SU-DHL-6 (cell line): ENCODE measurements around the gene CFAP141.
"Not testable (repeated sequence)": the region's sequence is repeated elsewhere in the genome, so short reads cannot be mapped to it uniquely, and the experiment has no call there.

Source experiments
- H2AFZ ChIP-seq: fragments of 200-600 bp; sonication (generic); 2 replicates; pipeline ENCODE4 v1.6.1; 2014; ENCODE audit warnings: low read depth, mild to moderate bottlenecking, moderate library complexity, mixed read lengths, antibody characterized with exemption, low read length; ENCODE audit not compliant: severe bottlenecking
- H3F3A ChIP-seq: fragments of 200-600 bp; shearing (Covaris generic); 2 replicates; pipeline ENCODE4 v1.6.0; 2016; ENCODE audit warnings: antibody characterized with exemption, mild to moderate bottlenecking; ENCODE audit not compliant: insufficient read depth
- H3K27ac ChIP-seq: fragments of 200-600 bp; sonication (generic); 2 replicates; pipeline ENCODE4 v1.5.1; 2016; ENCODE audit warnings: low read depth, mild to moderate bottlenecking, low read length, moderate library complexity, mixed read lengths
- H3K27me3 ChIP-seq: fragments of 200-600 bp; sonication (generic), shearing (Covaris generic); 2 replicates; pipeline ENCODE4 v1.6.0; 2014; ENCODE audit warnings: mild to moderate bottlenecking, low read length
- H3K36me3 ChIP-seq: fragments of 200-600 bp; sonication (generic); 2 replicates; pipeline ENCODE4 v1.6.1; 2014; ENCODE audit warnings: mild to moderate bottlenecking, low read length, mixed read lengths
- H3K4me2 ChIP-seq: fragments of 300-600, 200-600 bp; shearing (Covaris generic), sonication (generic); 2 replicates; pipeline ENCODE4 v1.6.0; 2014; ENCODE audit warnings: low read length, low read depth, mild to moderate bottlenecking; ENCODE audit not compliant: poor library complexity, severe bottlenecking
- H3K4me3 ChIP-seq: fragments of 200-600 bp; sonication (generic); 2 replicates; pipeline ENCODE4 v1.5.1; 2014; ENCODE audit warnings: antibody characterized with exemption, low read length, mild to moderate bottlenecking, mixed read lengths; ENCODE audit not compliant: insufficient read depth, poor library complexity, severe bottlenecking
- H3K79me2 ChIP-seq: fragments of 200-600 bp; sonication (generic); 2 replicates; pipeline ENCODE4 v1.6.1; 2014; ENCODE audit warnings: mild to moderate bottlenecking, low read length, moderate library complexity; ENCODE audit not compliant: insufficient read depth
- H3K9ac ChIP-seq: fragments of 200-600 bp; sonication (generic); 2 replicates; pipeline ENCODE4 v1.7.0; 2014; ENCODE audit warnings: mild to moderate bottlenecking, low read length
- H3K9me2 ChIP-seq: fragments of 200-600 bp; sonication (generic); replicated peaks from 2 replicates; pipeline ENCODE4 v1.6.1; 2014; ENCODE audit warnings: low read length; ENCODE audit not compliant: insufficient read depth
- H3K9me3 ChIP-seq: fragments of 200-600 bp; sonication (generic); 2 replicates; pipeline ENCODE4 v1.6.1; 2014; ENCODE audit warnings: low read length, mixed read lengths; ENCODE audit not compliant: insufficient read depth
- H4K20me1 ChIP-seq: fragments of 200-600 bp; sonication (generic); 2 replicates; pipeline ENCODE4 v1.6.1; 2014; ENCODE audit warnings: low read depth, mild to moderate bottlenecking, antibody characterized with exemption, low read length, moderate library complexity, mixed read lengths
- EZH2phosphoT487 ChIP-seq: fragments of 200-600 bp; sonication (generic), shearing (Covaris generic); conservative IDR thresholded peaks from 2 replicates; pipeline ENCODE4 v1.6.1; 2018; ENCODE audit warnings: mild to moderate bottlenecking, antibody characterized with exemption, low read length, moderate library complexity, mixed read lengths
- TF ChIP-seq, protein P1 (sequence below): fragments of 200-600 bp; sonication (generic); IDR thresholded peaks from one replicate; pipeline ENCODE4 v1.5.1; 2017; ENCODE audit warnings: antibody characterized with exemption, mild to moderate bottlenecking, low read length, moderate library complexity; ENCODE audit not compliant: insufficient read depth, poor library complexity, severe bottlenecking

CFAP141 gene

DNA sequence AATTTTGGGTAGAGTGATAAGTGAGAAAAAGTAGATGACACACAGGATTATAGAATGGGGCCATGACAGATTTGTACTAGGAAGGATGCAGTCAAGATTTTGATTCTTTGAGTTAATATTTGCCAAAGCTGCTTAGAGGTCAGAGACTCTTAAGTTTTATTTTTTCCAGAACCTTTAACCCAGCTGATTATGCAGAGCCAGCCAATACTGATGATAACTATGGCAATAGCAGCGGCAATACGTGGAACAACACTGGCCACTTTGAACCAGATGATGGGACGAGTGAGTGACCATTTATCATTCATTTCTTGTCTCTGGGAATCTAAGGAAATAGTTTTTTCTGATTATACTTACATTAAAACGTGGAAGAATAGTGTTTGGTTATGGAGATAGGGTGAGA lies 30.7 kb upstream of the CFAP141 start:
- no peaks in the 10 kb centered on the region for H3F3A ChIP-seq
- no peak overlapping the region for H3K4me3 ChIP-seq
- no peaks in the 10 kb centered on the region for H3K9me3 ChIP-seq
- H3K27ac ChIP-seq = no peak overlapping the region
- peaks cover 43% of the 10 kb centered on the region for H3K79me2 ChIP-seq
- no peak overlapping the region for H3K9ac ChIP-seq
- peaks cover 59% of the 10 kb centered on the region for H3K36me3 ChIP-seq
- no peak overlapping the region for H3K4me2 ChIP-seq
- peaks cover 7% of the 10 kb centered on the region; the same call in 1 of the 2 replicates for H4K20me1 ChIP-seq
- no peaks in the 10 kb centered on the region for H3K9me2 ChIP-seq
- H2AFZ ChIP-seq = no peak overlapping the region
- TF ChIP-seq, protein P1, sequence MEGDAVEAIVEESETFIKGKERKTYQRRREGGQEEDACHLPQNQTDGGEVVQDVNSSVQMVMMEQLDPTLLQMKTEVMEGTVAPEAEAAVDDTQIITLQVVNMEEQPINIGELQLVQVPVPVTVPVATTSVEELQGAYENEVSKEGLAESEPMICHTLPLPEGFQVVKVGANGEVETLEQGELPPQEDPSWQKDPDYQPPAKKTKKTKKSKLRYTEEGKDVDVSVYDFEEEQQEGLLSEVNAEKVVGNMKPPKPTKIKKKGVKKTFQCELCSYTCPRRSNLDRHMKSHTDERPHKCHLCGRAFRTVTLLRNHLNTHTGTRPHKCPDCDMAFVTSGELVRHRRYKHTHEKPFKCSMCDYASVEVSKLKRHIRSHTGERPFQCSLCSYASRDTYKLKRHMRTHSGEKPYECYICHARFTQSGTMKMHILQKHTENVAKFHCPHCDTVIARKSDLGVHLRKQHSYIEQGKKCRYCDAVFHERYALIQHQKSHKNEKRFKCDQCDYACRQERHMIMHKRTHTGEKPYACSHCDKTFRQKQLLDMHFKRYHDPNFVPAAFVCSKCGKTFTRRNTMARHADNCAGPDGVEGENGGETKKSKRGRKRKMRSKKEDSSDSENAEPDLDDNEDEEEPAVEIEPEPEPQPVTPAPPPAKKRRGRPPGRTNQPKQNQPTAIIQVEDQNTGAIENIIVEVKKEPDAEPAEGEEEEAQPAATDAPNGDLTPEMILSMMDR = no peak
- TF ChIP-seq EZH2phosphoT487 = no peak
- H3K27me3 ChIP-seq = no peaks in the 10 kb centered on the region

DNA sequence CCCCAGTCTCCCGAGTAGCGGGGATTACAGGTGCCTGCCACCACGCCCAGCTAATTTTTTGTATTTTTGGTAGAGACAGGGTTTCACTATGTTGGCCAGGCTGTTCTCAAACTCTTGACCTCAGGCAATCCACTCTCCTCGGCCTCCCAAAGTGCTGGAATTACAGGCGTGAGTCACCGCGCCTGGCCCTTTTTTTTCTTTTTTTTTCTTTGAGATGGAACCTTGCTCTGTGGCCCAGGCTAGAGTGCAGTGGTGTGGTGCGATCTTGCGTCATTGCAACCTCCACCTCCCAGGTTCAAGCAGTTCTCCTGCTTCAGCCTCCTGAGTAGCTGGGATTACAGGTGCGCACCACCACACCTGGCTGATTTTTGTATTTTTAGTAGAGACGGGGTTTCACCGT lies 27.0 kb upstream of the CFAP141 start:
- H3F3A ChIP-seq, H3K27ac ChIP-seq, H3K9me3 ChIP-seq, H2AFZ ChIP-seq, H3K9me2 ChIP-seq, H3K4me3 ChIP-seq, H3K9ac ChIP-seq, H3K27me3 ChIP-seq, H3K4me2 ChIP-seq, H4K20me1 ChIP-seq: not testable (repeated sequence)
- Histone ChIP-seq H3K36me3 (peaks cover 58% of the 10 kb centered on the region), H3K79me2 (peaks cover 49% of the 10 kb centered on the region; the same call in 1 of the 2 replicates)

DNA sequence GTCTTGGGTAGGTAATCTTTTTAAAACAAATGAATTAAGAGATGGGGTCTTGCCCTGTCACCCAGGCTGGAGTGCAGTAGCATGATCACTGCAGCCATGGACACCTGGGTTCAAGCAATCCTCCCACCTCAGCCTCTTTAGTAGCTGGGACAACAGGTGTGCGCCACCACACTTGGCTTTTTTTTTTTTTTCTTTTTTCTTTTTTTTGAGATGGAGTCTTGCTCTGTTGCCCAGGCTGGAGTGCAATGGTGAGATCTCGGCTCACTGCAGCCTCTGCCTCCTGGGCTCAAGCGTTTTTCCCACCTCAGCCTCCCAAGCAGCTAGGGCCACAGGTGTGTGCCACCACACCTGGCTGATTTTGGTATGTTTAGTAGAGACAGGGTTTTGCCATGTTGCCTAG lies 25.0 kb upstream of the CFAP141 start:
- not testable (repeated sequence) for H3K9me2 ChIP-seq, H3K27ac ChIP-seq, H2AFZ ChIP-seq, H3F3A ChIP-seq, H3K4me2 ChIP-seq, H4K20me1 ChIP-seq, H3K9ac ChIP-seq, H3K4me3 ChIP-seq, H3K27me3 ChIP-seq, H3K9me3 ChIP-seq
- Histone ChIP-seq H3K36me3 (peaks cover 47% of the 10 kb centered on the region; the same call in 1 of the 2 replicates), H3K79me2 (peaks cover 46% of the 10 kb centered on the region)

DNA sequence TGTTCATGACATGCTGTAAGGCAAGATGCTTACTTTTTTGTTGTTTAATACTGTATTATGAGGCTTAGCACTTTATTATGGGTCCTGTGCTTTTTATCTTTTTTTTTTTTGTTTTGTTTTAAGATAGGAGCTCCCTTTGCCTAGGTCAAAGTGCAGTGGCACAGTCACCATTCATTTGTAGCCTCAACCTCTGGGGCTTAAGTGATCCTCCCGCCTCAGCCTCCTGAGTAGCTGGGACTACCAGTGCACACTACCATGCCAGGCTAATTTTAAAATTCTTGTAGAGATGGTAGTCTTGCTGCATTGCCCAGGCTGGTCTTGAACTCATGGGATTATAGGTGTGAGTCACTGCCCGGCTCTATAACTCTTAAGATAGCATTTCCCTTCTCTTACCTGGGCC lies 19.2 kb upstream of the CFAP141 start:
- 0 out of 2 replicates have a peak, but pooled peaks cover 7% of the 10 kb centered on the region for H3F3A ChIP-seq
- H4K20me1 ChIP-seq = peaks cover 30% of the 10 kb centered on the region
- no peaks in the 10 kb centered on the region for H3K9me2 ChIP-seq
- no peaks in the 10 kb centered on the region for H3K27me3 ChIP-seq
- H3K36me3 ChIP-seq = peaks cover 37% of the 10 kb centered on the region
- no peak overlapping the region for H3K9ac ChIP-seq
- no peaks in the 10 kb centered on the region for H3K9me3 ChIP-seq
- no peak overlapping the region for H2AFZ ChIP-seq
- H3K4me3 ChIP-seq = no peak overlapping the region
- H3K27ac ChIP-seq = no peak overlapping the region
- H3K79me2 ChIP-seq = peaks cover 78% of the 10 kb centered on the region
- no peak overlapping the region for H3K4me2 ChIP-seq
- TF ChIP-seq, protein P1 = no peak
- TF ChIP-seq EZH2phosphoT487 = no peak
